GM23338 (cell line): ENCODE measurements around the gene ACAN. TPM values are rescaled to one million over a fixed set of nuclear protein-coding genes. Genes with fewer than 3 reads are reported as not detected.

Experiments used
- ATAC-seq: fragments of 200-7000 bp; cut with Tn5 transposase; 3 replicates; pipeline ENCODE4 v1.9.1; 2020
- DNase-seq: peaks from one replicate; pipeline ENCODE4 v3.0.0-alpha.2; 2015; ENCODE audit warnings: low spot score
- H2AFZ ChIP-seq: fragments of 200-600 bp; sonication (generic); 2 replicates; pipeline ENCODE4 v1.8.0; 2016; ENCODE audit warnings: antibody characterized with exemption, mild to moderate bottlenecking, moderate library complexity
- H3F3A ChIP-seq: fragments of 200-600 bp; sonication (generic); replicated peaks from 2 replicates; pipeline ENCODE4 v1.8.0; 2017; ENCODE audit warnings: antibody characterized with exemption, mixed run types, low read depth
- H3K27ac ChIP-seq: fragments of 200-600 bp; sonication (generic); 2 replicates; pipeline ENCODE4 v1.6.1; 2016; ENCODE audit warnings: low read depth
- H3K27me3 ChIP-seq: fragments of 200-600 bp; sonication (generic); 2 replicates; pipeline ENCODE4 v1.8.0; 2016; ENCODE audit warnings: mild to moderate bottlenecking, mixed run types, moderate library complexity; ENCODE audit not compliant: insufficient read depth
- H3K36me3 ChIP-seq: fragments of 200-600 bp; sonication (generic); 2 replicates; pipeline ENCODE4 v1.8.0; 2016; ENCODE audit warnings: mild to moderate bottlenecking; ENCODE audit not compliant: insufficient read depth
- H3K4me1 ChIP-seq: fragments of 200-600 bp; sonication (generic); 2 replicates; pipeline ENCODE4 v1.8.0; 2016; ENCODE audit warnings: mild to moderate bottlenecking, moderate library complexity; ENCODE audit not compliant: insufficient read depth
- H3K4me2 ChIP-seq: fragments of 200-600 bp; sonication (generic); 2 replicates; pipeline ENCODE4 v1.7.1; 2017; ENCODE audit warnings: mixed run types
- H3K4me3 ChIP-seq: fragments of 200-600 bp; sonication (generic); 2 replicates; pipeline ENCODE4 v1.6.1; 2016; ENCODE audit warnings: mixed run types
- H3K79me2 ChIP-seq: fragments of 200-600 bp; sonication (generic); replicated peaks from 2 replicates; pipeline ENCODE4 v1.8.0; 2017; ENCODE audit warnings: mild to moderate bottlenecking; ENCODE audit not compliant: insufficient read depth
- H3K9me2 ChIP-seq: fragments of 200-600 bp; sonication (generic); 2 replicates; pipeline ENCODE4 v1.8.0; 2017; ENCODE audit not compliant: insufficient read depth
- H4K20me1 ChIP-seq: fragments of 200-600 bp; sonication (generic); replicated peaks from 2 replicates; pipeline ENCODE4 v1.8.0; 2017; ENCODE audit warnings: mild to moderate bottlenecking; ENCODE audit not compliant: insufficient read depth
- H3K27ac Mint-ChIP-seq: 2 replicates; pipeline ENCODE4 v1.8.0; 2020; ENCODE audit warnings: inconsistent platforms, mild to moderate bottlenecking, moderate library complexity, mixed read lengths
- H3K27me3 Mint-ChIP-seq: 3 replicates; pipeline ENCODE4 v1.8.0; 2022; ENCODE audit warnings: low read depth, mild to moderate bottlenecking, moderate library complexity, mixed read lengths, inconsistent platforms; ENCODE audit not compliant: insufficient read depth, poor library complexity
- H3K36me3 Mint-ChIP-seq: 3 replicates; pipeline ENCODE4 v1.8.0; 2021; ENCODE audit warnings: low read depth, mild to moderate bottlenecking, inconsistent platforms, moderate library complexity, mixed read lengths
- H3K4me1 Mint-ChIP-seq: 3 replicates; pipeline ENCODE4 v1.8.0; 2020; ENCODE audit warnings: mild to moderate bottlenecking, inconsistent platforms, mixed read lengths
- H3K4me3 Mint-ChIP-seq: 3 replicates; pipeline ENCODE4 v1.8.0; 2021; ENCODE audit warnings: moderate library complexity, mild to moderate bottlenecking, inconsistent platforms, mixed read lengths
- H3K9me3 Mint-ChIP-seq: 3 replicates; pipeline ENCODE4 v1.8.0; 2020; ENCODE audit warnings: moderate library complexity, mild to moderate bottlenecking, inconsistent platforms, mixed read lengths
- CREB1 ChIP-seq: fragments of 250-450 bp; sonication (Bioruptor Pico); IDR thresholded peaks from 2 replicates; pipeline ENCODE4 v1.5.0; 2020; ENCODE audit warnings: low read depth, mild to moderate bottlenecking, moderate library complexity
- JUNB ChIP-seq: IDR thresholded peaks from one replicate; pipeline ENCODE4 v1.6.1; 2016; ENCODE audit warnings: antibody characterized with exemption; ENCODE audit not compliant: unreplicated experiment
- NANOG ChIP-seq: IDR thresholded peaks from 2 replicates; pipeline ENCODE4 v1.6.1; 2016; ENCODE audit warnings: antibody characterized with exemption, borderline replicate concordance
- POLR2AphosphoS5 ChIP-seq: IDR thresholded peaks from 2 replicates; pipeline ENCODE4 v1.6.1; 2016; ENCODE audit warnings: antibody characterized with exemption, low read depth
- STAT1 ChIP-seq: IDR thresholded peaks from one replicate; pipeline ENCODE4 v1.6.1; 2016; ENCODE audit warnings: antibody characterized with exemption; ENCODE audit not compliant: unreplicated experiment
- ZNF114 ChIP-seq: fragments of 250-450 bp; sonication (Bioruptor Pico); IDR thresholded peaks from 2 replicates; pipeline ENCODE4 v1.5.0; 2020; ENCODE audit warnings: mild to moderate bottlenecking, moderate library complexity
- ZNF331 ChIP-seq: fragments of 250-450 bp; sonication (Bioruptor Pico); IDR thresholded peaks from 2 replicates; pipeline ENCODE4 v1.5.0; 2020; ENCODE audit warnings: low read depth, mild to moderate bottlenecking, moderate library complexity
- polyA plus RNA-seq: library from polyadenylated mRNA; unstranded; fragments of >200 nt; fragmentation: Nextera tagmentation; extraction: Ambion mirVana; gene quantifications from 2 replicates; pipeline ENCODE4 v1.2.1, GENCODE V29; 2016
- total RNA-seq: library from RNA; depleted of rRNA; stranded (reverse); fragments of >200 nt; shearing (Covaris generic); gene quantifications from 2 replicates; pipeline ENCODE4 v1.2.3, GENCODE V29; 2014
- TF ChIP-seq, protein P1 (sequence below): IDR thresholded peaks from 2 replicates; pipeline ENCODE4 v1.6.1; 2016; ENCODE audit warnings: antibody characterized with exemption
- TF ChIP-seq, protein P2 (sequence below): fragments of 250-450 bp; sonication (Bioruptor Pico); IDR thresholded peaks from 2 replicates; pipeline ENCODE4 v1.5.0; 2020; ENCODE audit warnings: mild to moderate bottlenecking, moderate library complexity

The ACAN gene
- total and polyA plus RNA-seq, 2 experiments from 2014 or later = 2.5 to 4.9 TPM

DNA sequence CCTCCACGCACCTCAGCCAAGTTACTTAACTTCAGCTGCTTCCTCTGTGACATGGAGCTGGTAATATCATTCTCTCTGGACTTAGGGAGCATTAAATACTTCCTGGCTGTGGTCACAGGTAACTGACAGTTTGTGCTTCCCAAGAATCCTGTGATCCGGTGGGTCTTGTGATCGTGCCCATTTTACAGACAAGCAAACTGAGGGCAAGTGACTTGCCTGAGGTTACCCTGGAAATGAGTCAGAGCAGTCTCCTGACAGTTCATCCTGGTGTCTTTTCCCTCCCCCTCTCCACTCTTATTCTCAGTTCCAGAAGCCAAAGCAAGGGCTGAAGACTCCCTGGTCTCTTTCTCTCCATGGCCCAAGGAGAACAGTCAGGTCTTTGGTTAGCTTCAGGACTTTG lies 35.9 kb downstream of the ACAN start:
- no peaks in the 10 kb centered on the region for H3F3A ChIP-seq
- no peaks in the 10 kb centered on the region for H3K79me2 ChIP-seq
- H3K36me3 Mint-ChIP-seq = no peaks in the 10 kb centered on the region
- no peak overlapping the region for H3K27ac Mint-ChIP-seq
- H3K9me2 ChIP-seq = no peaks in the 10 kb centered on the region
- H3K4me1 ChIP-seq = peaks cover under 1% of the 10 kb centered on the region; the same call in 1 of the 2 replicates
- H3K36me3 ChIP-seq = no peaks in the 10 kb centered on the region
- peaks cover 6% of the 10 kb centered on the region for H3K27me3 Mint-ChIP-seq
- H3K4me3 Mint-ChIP-seq = no peak overlapping the region
- no peaks in the 10 kb centered on the region; the same call in 2 of the 3 replicates for H3K9me3 Mint-ChIP-seq
- ATAC-seq (no peak), DNase-seq (no peak)
- no peak overlapping the region for H3K27ac ChIP-seq
- TF ChIP-seq POLR2AphosphoS5 (no peak), STAT1 (no peak), ZNF114 (no peak)
- H2AFZ ChIP-seq = no peak overlapping the region
- no peaks in the 10 kb centered on the region for H3K27me3 ChIP-seq
- peaks cover 3% of the 10 kb centered on the region; the same call in 2 of the 3 replicates for H3K4me1 Mint-ChIP-seq
- no peak overlapping the region for H3K4me2 ChIP-seq
- no peaks in the 10 kb centered on the region for H4K20me1 ChIP-seq
- no peak overlapping the region for H3K4me3 ChIP-seq

DNA sequence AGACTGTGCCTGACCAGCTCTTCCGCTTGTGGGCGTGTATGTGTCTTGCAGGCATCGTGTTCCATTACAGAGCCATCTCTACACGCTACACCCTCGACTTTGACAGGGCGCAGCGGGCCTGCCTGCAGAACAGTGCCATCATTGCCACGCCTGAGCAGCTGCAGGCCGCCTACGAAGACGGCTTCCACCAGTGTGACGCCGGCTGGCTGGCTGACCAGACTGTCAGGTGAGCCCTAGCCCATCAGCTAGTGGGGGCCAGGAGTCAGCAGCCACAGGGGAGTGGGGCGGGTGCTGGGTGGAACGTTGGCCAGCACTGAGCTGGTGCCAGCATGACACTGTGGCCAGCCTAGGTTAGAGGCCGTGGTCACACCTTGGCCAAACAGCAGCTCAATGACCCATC lies 36.7 kb downstream of the ACAN start:
- Histone ChIP-seq H3K4me3 (no peak overlapping the region), H3K79me2 (no peaks in the 10 kb centered on the region), H3K27ac (no peak overlapping the region), H3K9me2 (no peaks in the 10 kb centered on the region), H2AFZ (no peak overlapping the region), H4K20me1 (no peaks in the 10 kb centered on the region), H3K4me2 (no peak overlapping the region), H3F3A (no peaks in the 10 kb centered on the region), H3K27me3 (no peaks in the 10 kb centered on the region), H3K4me1 (no peaks in the 10 kb centered on the region), H3K36me3 (no peaks in the 10 kb centered on the region)
- DNase-seq (no peak), ATAC-seq (no peak)
- Mint-ChIP-seq H3K27ac (no peak overlapping the region), H3K27me3 (peaks cover 6% of the 10 kb centered on the region), H3K4me1 (no peaks in the 10 kb centered on the region), H3K36me3 (no peaks in the 10 kb centered on the region), H3K9me3 (no peaks in the 10 kb centered on the region; the same call in 2 of the 3 replicates), H3K4me3 (no peak overlapping the region)
- TF ChIP-seq, protein P1, sequence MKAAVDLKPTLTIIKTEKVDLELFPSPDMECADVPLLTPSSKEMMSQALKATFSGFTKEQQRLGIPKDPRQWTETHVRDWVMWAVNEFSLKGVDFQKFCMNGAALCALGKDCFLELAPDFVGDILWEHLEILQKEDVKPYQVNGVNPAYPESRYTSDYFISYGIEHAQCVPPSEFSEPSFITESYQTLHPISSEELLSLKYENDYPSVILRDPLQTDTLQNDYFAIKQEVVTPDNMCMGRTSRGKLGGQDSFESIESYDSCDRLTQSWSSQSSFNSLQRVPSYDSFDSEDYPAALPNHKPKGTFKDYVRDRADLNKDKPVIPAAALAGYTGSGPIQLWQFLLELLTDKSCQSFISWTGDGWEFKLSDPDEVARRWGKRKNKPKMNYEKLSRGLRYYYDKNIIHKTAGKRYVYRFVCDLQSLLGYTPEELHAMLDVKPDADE = no peak
- no peak for TF ChIP-seq ZNF114
- TF ChIP-seq JUNB = no peak
- TF ChIP-seq, protein P2, sequence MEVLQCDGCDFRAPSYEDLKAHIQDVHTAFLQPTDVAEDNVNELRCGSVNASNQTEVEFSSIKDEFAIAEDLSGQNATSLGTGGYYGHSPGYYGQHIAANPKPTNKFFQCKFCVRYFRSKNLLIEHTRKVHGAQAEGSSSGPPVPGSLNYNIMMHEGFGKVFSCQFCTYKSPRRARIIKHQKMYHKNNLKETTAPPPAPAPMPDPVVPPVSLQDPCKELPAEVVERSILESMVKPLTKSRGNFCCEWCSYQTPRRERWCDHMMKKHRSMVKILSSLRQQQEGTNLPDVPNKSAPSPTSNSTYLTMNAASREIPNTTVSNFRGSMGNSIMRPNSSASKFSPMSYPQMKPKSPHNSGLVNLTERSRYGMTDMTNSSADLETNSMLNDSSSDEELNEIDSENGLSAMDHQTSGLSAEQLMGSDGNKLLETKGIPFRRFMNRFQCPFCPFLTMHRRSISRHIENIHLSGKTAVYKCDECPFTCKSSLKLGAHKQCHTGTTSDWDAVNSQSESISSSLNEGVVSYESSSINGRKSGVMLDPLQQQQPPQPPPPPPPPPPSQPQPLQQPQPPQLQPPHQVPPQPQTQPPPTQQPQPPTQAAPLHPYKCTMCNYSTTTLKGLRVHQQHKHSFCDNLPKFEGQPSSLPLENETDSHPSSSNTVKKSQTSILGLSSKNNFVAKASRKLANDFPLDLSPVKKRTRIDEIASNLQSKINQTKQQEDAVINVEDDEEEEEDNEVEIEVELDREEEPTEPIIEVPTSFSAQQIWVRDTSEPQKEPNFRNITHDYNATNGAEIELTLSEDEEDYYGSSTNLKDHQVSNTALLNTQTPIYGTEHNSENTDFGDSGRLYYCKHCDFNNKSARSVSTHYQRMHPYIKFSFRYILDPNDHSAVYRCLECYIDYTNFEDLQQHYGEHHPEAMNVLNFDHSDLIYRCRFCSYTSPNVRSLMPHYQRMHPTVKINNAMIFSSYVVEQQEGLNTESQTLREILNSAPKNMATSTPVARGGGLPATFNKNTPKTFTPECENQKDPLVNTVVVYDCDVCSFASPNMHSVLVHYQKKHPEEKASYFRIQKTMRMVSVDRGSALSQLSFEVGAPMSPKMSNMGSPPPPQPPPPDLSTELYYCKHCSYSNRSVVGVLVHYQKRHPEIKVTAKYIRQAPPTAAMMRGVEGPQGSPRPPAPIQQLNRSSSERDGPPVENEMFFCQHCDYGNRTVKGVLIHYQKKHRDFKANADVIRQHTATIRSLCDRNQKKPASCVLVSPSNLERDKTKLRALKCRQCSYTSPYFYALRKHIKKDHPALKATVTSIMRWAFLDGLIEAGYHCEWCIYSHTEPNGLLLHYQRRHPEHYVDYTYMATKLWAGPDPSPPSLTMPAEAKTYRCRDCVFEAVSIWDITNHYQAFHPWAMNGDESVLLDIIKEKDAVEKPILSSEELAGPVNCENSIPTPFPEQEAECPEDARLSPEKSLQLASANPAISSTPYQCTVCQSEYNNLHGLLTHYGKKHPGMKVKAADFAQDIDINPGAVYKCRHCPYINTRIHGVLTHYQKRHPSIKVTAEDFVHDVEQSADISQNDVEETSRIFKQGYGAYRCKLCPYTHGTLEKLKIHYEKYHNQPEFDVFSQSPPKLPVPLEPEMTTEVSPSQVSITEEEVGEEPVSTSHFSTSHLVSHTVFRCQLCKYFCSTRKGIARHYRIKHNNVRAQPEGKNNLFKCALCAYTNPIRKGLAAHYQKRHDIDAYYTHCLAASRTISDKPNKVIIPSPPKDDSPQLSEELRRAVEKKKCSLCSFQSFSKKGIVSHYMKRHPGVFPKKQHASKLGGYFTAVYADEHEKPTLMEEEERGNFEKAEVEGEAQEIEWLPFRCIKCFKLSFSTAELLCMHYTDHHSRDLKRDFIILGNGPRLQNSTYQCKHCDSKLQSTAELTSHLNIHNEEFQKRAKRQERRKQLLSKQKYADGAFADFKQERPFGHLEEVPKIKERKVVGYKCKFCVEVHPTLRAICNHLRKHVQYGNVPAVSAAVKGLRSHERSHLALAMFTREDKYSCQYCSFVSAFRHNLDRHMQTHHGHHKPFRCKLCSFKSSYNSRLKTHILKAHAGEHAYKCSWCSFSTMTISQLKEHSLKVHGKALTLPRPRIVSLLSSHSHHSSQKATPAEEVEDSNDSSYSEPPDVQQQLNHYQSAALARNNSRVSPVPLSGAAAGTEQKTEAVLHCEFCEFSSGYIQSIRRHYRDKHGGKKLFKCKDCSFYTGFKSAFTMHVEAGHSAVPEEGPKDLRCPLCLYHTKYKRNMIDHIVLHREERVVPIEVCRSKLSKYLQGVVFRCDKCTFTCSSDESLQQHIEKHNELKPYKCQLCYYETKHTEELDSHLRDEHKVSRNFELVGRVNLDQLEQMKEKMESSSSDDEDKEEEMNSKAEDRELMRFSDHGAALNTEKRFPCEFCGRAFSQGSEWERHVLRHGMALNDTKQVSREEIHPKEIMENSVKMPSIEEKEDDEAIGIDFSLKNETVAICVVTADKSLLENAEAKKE (CRISPR knock-in tag) = no peak
- TF ChIP-seq NANOG = no peak
- no peak for TF ChIP-seq CREB1 (CRISPR knock-in tag)
- TF ChIP-seq ZNF331 (CRISPR knock-in tag) = no peak
